K562 (cell line): ENCODE measurements around the gene E2F1. TPM values are rescaled to one million over a fixed set of nuclear protein-coding genes. Genes with fewer than 3 reads are reported as not detected.

Source experiments
- ATAC-seq: fragments of 200-7000 bp; cut with Tn5 transposase; 3 replicates; pipeline ENCODE4 v1.9.1; 2020; ENCODE audit warnings: moderate library complexity
- BruUV-seq: library from RNA; stranded (reverse); fragments of 400-500 nt; replicated peaks from 2 replicates; lab custom pipeline; 2021; lab: Mats Ljungman, UMichigan
- CTCF ChIA-PET: fragments of 300-600 bp; formaldehyde crosslinking; extraction: SDS; loops from one replicate; lab custom pipeline; 2021; ENCODE audit warnings: low intra/inter-chr PET ratio; lab: Yijun Ruan, JAX
- POLR2A ChIA-PET: fragments of 300-600, 350-650 bp; sonication (Branson Sonifier 250); formaldehyde crosslinking; extraction: SDS; loops from one replicate; lab custom pipeline; 2021; ENCODE audit warnings: antibody characterized with exemption, inconsistent platforms; lab: Yijun Ruan, JAX
- DNase-seq, 4 experiments: peaks; one replicate each; pipeline versions ENCODE4 v3.0.0 to v3.0.0-alpha.2; 2011 to 2018; ENCODE audit warnings: low spot score in 3 of 4, mixed read lengths in 3 of 4; ENCODE audit errors: extremely low read depth in 1 of 4
- FAIRE-seq: peaks from 2 replicates; lab custom pipeline; 2011; peaks lifted over from hg19 to GRCh38; lab: Jason Lieb, UNC
- H2AFZ ChIP-seq: 2 replicates; pipeline ENCODE4 v1.6.0; 2011; ENCODE audit warnings: low read depth, low read length, control low read depth, inconsistent platforms
- H3K27ac ChIP-seq: fragments of 200-600 bp; 3 replicates; pipeline ENCODE4 v1.8.0; 2011; ENCODE audit warnings: low read depth, mild to moderate bottlenecking, control low read depth, inconsistent platforms, low read length, moderate library complexity, mixed read lengths; ENCODE audit errors: extremely low read depth
- H3K27me3 ChIP-seq, 2 experiments: fragments of 300-600 bp in 1 of 2; 2 replicates in 1 of 2; 3 replicates in 1 of 2; pipeline versions ENCODE4 v1.6.0 to v1.8.0; 2011; ENCODE audit warnings: inconsistent platforms in 2 of 2, low read length in 2 of 2, mild to moderate bottlenecking in 1 of 2, mixed read lengths in 1 of 2, moderate library complexity in 1 of 2; ENCODE audit not compliant: control insufficient read depth in 2 of 2, insufficient read depth in 2 of 2
- H3K36me3 ChIP-seq: fragments of 300-600 bp; 3 replicates; pipeline ENCODE4 v1.8.0; 2011; ENCODE audit warnings: mild to moderate bottlenecking, low read length, inconsistent platforms; ENCODE audit not compliant: control insufficient read depth, insufficient read depth
- H3K4me1 ChIP-seq, 2 experiments: fragments of 200-600 bp in 1 of 2; replicated peaks in 1 of 2; 2 replicates in 1 of 2; 3 replicates in 1 of 2; pipeline versions ENCODE4 v1.5.1 to v1.8.0; 2011; ENCODE audit warnings: inconsistent platforms in 2 of 2, low read length in 2 of 2, mild to moderate bottlenecking in 1 of 2, mixed read lengths in 1 of 2, moderate library complexity in 1 of 2; ENCODE audit not compliant: control insufficient read depth in 2 of 2, insufficient read depth in 2 of 2
- H3K4me2 ChIP-seq: 2 replicates; pipeline ENCODE4 v1.6.1; 2011; ENCODE audit warnings: low read length, control low read depth, inconsistent platforms, mixed read lengths; ENCODE audit not compliant: insufficient read depth
- H3K4me3 ChIP-seq: fragments of 200-600 bp; sonication (generic), shearing (Covaris generic); 2 replicates; pipeline ENCODE4 v1.5.1; 2016; ENCODE audit warnings: control low read depth, inconsistent platforms
- H3K79me2 ChIP-seq: fragments of 200-600 bp; 3 replicates; pipeline ENCODE4 v1.8.0; 2011; ENCODE audit warnings: low read length, inconsistent platforms; ENCODE audit not compliant: control insufficient read depth, insufficient read depth
- H3K9ac ChIP-seq, 2 experiments: 2 replicates each; pipeline versions ENCODE4 v1.6.0 to v1.6.1; 2011; ENCODE audit warnings: low read depth in 2 of 2, low read length in 2 of 2, control low read depth in 1 of 2, inconsistent platforms in 1 of 2, mild to moderate bottlenecking in 1 of 2, mixed read lengths in 1 of 2; ENCODE audit not compliant: insufficient read depth in 1 of 2
- H3K9me1 ChIP-seq: one replicate; pipeline ENCODE4 v1.6.0; 2011; ENCODE audit warnings: inconsistent platforms, mild to moderate bottlenecking, low read length, moderate library complexity; ENCODE audit not compliant: control insufficient read depth, insufficient read depth
- H3K9me3 ChIP-seq: replicated peaks from 2 replicates; pipeline ENCODE4 v1.5.1; 2011; ENCODE audit warnings: low read depth, low read length, inconsistent platforms; ENCODE audit not compliant: control insufficient read depth, insufficient read depth
- H4K20me1 ChIP-seq: replicated peaks from 2 replicates; pipeline ENCODE4 v1.6.1; 2011; ENCODE audit warnings: low read length, inconsistent platforms, mixed read lengths; ENCODE audit not compliant: control insufficient read depth, insufficient read depth
- ARHGAP35 ChIP-seq: fragments of 450-650 bp; IDR thresholded peaks from 2 replicates; pipeline ENCODE4 v1.6.1; 2018; ENCODE audit not compliant: partially characterized antibody
- BRF1 ChIP-seq: IDR thresholded peaks from 3 replicates; pipeline ENCODE4 v1.6.1; 2011; ENCODE audit warnings: borderline replicate concordance, mild to moderate bottlenecking; ENCODE audit not compliant: insufficient read length; ENCODE audit errors: extremely low read depth
- CBX3 ChIP-seq, 2 experiments: IDR thresholded peaks; 1 replicate in 1 of 2; 2 replicates in 1 of 2; pipeline ENCODE4 v1.6.1; 2012; ENCODE audit warnings: inconsistent platforms in 2 of 2, low read length in 2 of 2, borderline replicate concordance in 1 of 2, control low read depth in 1 of 2
- ETS2 ChIP-seq: IDR thresholded peaks from 2 replicates; pipeline ENCODE4 v1.6.1; 2016; ENCODE audit warnings: borderline replicate concordance, missing genetic modification characterization, mild to moderate bottlenecking, moderate library complexity, missing compliant biosample characterization; ENCODE audit not compliant: poor library complexity, severe bottlenecking
- FOXM1 ChIP-seq, 2 experiments: fragments of 450-650 bp in 1 of 2; sonication (generic) in 1 of 2; formaldehyde crosslinking in 1 of 2; IDR thresholded peaks; 2 replicates each; pipeline versions ENCODE4 v1.6.1 to v1.9.0; 2017 to 2022; ENCODE audit warnings: low read depth in 2 of 2, mild to moderate bottlenecking in 2 of 2, missing genetic modification reagents in 1 of 2, moderate library complexity in 1 of 2
- GTF2A2 ChIP-seq: IDR thresholded peaks from 2 replicates; pipeline ENCODE4 v1.6.1; 2016; ENCODE audit warnings: mild to moderate bottlenecking, missing genetic modification characterization, missing compliant biosample characterization
- ID3 ChIP-seq, 2 experiments: fragments of 250-450 bp in 1 of 2; fragments of 450-650 bp in 1 of 2; sonication (Bioruptor Pico) in 1 of 2; IDR thresholded peaks; 2 replicates each; pipeline versions ENCODE4 v1.6.1 to v1.8.0; 2016 to 2021; ENCODE audit warnings: mild to moderate bottlenecking in 2 of 2, moderate library complexity in 2 of 2, missing compliant biosample characterization in 1 of 2, missing genetic modification characterization in 1 of 2
- KLF1 ChIP-seq: fragments of 450-650 bp; IDR thresholded peaks from 2 replicates; pipeline ENCODE4 v1.6.1; 2016; ENCODE audit warnings: missing genetic modification characterization, missing compliant biosample characterization
- MBD1 ChIP-seq: fragments of 250-450 bp; sonication (Bioruptor Pico); IDR thresholded peaks from 2 replicates; pipeline ENCODE4 v1.8.0; 2022; ENCODE audit warnings: inconsistent platforms
- PHB2 ChIP-seq: fragments of 450-650 bp; IDR thresholded peaks from 2 replicates; pipeline ENCODE4 v1.6.1; 2017; ENCODE audit warnings: low read depth
- POLR2G ChIP-seq: fragments of 200-400 bp; formaldehyde crosslinking; IDR thresholded peaks from 2 replicates; pipeline ENCODE4 v1.6.1; 2017; ENCODE audit warnings: low read depth, mild to moderate bottlenecking, antibody characterized with exemption, low read length, moderate library complexity
- RBFOX2 ChIP-seq: fragments of 200-400 bp; formaldehyde crosslinking; IDR thresholded peaks from 2 replicates; pipeline ENCODE4 v1.6.1; 2017; ENCODE audit warnings: low read depth, mild to moderate bottlenecking, low read length, moderate library complexity
- SAFB ChIP-seq: fragments of 200-400 bp; formaldehyde crosslinking; IDR thresholded peaks from 2 replicates; pipeline ENCODE4 v1.6.1; 2017; ENCODE audit warnings: low read depth, low read length, borderline replicate concordance
- SREBF2 ChIP-seq: sonication (generic); formaldehyde crosslinking; IDR thresholded peaks from 2 replicates; pipeline ENCODE4 v1.4.0; 2020; ENCODE audit warnings: mild to moderate bottlenecking, missing genetic modification reagents
- WGBS: fragments of 100-300 bp; shearing (Covaris generic); methylation state at CpG from one replicate; pipeline ENCODE4 v1.1.6; 2016; ENCODE audit warnings: low coverage, mixed read lengths; ENCODE audit not compliant: insufficient coverage; ENCODE audit errors: missing lambda C conversion rate; 5-methylcytosine and 5-hydroxymethylcytosine counted together
- in situ Hi-C: fragments of 300-500 bp; cut with MboI; formaldehyde crosslinking; loops from 4 replicates; pipeline ENCODE4 v1.15.0; 2018; ENCODE audit warnings: inconsistent platforms, mixed read lengths
- intact Hi-C: fragments of 100-400 bp; cut with micrococcal nuclease; formaldehyde crosslinking; loops from 2 replicates; pipeline ENCODE4 v1.14.2; 2022
- polyA plus RNA-seq, 8 experiments: library from polyadenylated mRNA; depleted of rRNA in 4 of 8; stranded (reverse) in 5 of 8; unstranded in 3 of 8; fragments of >200 nt; fragmentation: Nextera tagmentation in 2 of 8; fragmentation: Illumina TruSeq in 1 of 8; extraction: Ambion mirVana in 2 of 8; extraction: Trizol in 1 of 8; gene quantifications; 2 replicates each; pipeline versions ENCODE4 v1.2.1 to v1.2.3, GENCODE V29; 2011 to 2014; ENCODE audit warnings: inconsistent platforms in 1 of 8, missing spikeins in 1 of 8
- total RNA-seq, 7 experiments: library from RNA; depleted of rRNA in 6 of 7; stranded (reverse); fragments of >200 nt in 6 of 7; fragmentation: Illumina TruSeq in 2 of 7; extraction: Trizol in 2 of 7; gene quantifications; 2 replicates each; pipeline versions ENCODE4 v1.2.1 to v1.2.3, GENCODE V29; 2011 to 2021; ENCODE audit warnings: low replicate concordance in 1 of 7
- TF ChIP-seq, protein P1 (sequence below): fragments of 450-650 bp; IDR thresholded peaks from 2 replicates; pipeline ENCODE4 v1.6.1; 2017; ENCODE audit warnings: mild to moderate bottlenecking, moderate library complexity
- TF ChIP-seq, protein P2 (sequence below): fragments of 250-450 bp; sonication (Bioruptor Pico); IDR thresholded peaks from 2 replicates; pipeline ENCODE4 v1.8.0; 2022; ENCODE audit warnings: moderate library complexity, mild to moderate bottlenecking, inconsistent platforms

E2F1 gene
- total and polyA plus RNA-seq, 9 of the 15 experiments (the other 6 are each of a cell fraction or from before 2014, with no cell fraction given): 0.14 to 30.6 (median 13.1) TPM

DNA sequence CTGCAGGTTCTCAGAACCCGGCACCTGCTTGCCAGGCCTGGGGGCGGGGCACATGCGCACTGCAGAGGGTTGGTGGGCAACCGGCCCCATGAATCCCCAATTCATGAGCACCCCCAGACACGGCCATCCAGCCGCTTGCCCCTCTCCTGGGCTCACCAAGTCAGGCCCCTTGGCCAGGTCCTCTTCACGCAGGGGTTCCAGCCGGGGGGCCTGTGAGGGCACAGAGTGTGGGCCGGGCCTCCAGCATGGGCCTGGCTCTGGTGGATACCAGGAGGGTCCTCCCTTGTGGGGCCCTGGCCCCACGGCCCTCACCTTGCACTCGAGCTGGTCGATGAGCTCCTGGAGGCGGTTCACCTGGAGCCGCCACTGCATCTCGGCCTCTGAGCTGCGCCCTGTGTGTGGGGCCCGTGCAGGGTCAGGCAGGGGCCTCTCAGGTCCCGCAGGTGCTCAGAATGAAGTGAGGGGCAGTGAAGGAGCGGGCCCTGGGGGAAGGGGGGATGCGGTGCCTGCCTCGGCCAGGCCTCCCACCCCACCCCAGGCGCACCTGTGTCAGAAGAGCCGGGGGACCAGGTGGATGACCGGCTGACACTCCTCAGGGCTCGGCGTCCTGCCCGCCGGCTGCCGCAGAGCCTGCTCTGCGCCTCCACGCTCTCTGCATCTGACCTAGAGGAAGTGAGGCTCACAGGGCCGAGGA lies 26.7 kb downstream of the E2F1 start:
- Histone ChIP-seq H3K27me3 (no peaks in the 10 kb centered on the region), H3K9me3 (no peaks in the 10 kb centered on the region), H3K4me1 (peaks cover 15 to 53% of the 10 kb centered on the region in 2 experiments; a peak in 4 of 5 replicates), H3K79me2 (peaks cover 18% of the 10 kb centered on the region), H3K9me1 (no peaks in the 10 kb centered on the region), H3K36me3 (peaks cover 55% of the 10 kb centered on the region; the same call in 2 of the 3 replicates), H3K27ac (no peak overlapping the region), H3K4me3 (no peak overlapping the region), H4K20me1 (peaks cover 11% of the 10 kb centered on the region; the same call in 1 of the 2 replicates), H2AFZ (no peak overlapping the region), H3K9ac (peak overlapping the region in 1 of 2 experiments; percentile 7; a peak in 1 of 4 replicates), H3K4me2 (no peak overlapping the region)
- 98% methylated on average over 22 of the region's 32 CpGs for WGBS
- CTCF ChIA-PET: no interaction called here
- in situ Hi-C loops (loop anchor here (10.0 kb wide), 1 partner anchor 245 kb away; no protein-coding TSS in a partner anchor), intact Hi-C loops (no loop called here)
- FAIRE-seq: no peak
- POLR2A ChIA-PET: no interaction called here
- no peak for TF ChIP-seq BRF1
- TF ChIP-seq KLF1 (tag): no peak
- no peak for TF ChIP-seq ETS2 (tag)
- peak; percentile 26; the same call in 1 of the 2 replicates for TF ChIP-seq RBFOX2
- TF ChIP-seq, protein P1, sequence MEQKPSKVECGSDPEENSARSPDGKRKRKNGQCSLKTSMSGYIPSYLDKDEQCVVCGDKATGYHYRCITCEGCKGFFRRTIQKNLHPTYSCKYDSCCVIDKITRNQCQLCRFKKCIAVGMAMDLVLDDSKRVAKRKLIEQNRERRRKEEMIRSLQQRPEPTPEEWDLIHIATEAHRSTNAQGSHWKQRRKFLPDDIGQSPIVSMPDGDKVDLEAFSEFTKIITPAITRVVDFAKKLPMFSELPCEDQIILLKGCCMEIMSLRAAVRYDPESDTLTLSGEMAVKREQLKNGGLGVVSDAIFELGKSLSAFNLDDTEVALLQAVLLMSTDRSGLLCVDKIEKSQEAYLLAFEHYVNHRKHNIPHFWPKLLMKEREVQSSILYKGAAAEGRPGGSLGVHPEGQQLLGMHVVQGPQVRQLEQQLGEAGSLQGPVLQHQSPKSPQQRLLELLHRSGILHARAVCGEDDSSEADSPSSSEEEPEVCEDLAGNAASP: no peak
- no peak for TF ChIP-seq ARHGAP35
- TF ChIP-seq SREBF2: no peak
- no peak for TF ChIP-seq SAFB
- TF ChIP-seq, protein P2, sequence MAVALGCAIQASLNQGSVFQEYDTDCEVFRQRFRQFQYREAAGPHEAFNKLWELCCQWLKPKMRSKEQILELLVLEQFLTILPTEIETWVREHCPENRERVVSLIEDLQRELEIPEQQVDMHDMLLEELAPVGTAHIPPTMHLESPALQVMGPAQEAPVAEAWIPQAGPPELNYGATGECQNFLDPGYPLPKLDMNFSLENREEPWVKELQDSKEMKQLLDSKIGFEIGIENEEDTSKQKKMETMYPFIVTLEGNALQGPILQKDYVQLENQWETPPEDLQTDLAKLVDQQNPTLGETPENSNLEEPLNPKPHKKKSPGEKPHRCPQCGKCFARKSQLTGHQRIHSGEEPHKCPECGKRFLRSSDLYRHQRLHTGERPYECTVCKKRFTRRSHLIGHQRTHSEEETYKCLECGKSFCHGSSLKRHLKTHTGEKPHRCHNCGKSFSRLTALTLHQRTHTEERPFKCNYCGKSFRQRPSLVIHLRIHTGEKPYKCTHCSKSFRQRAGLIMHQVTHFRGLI (CRISPR knock-in tag): no peak
- TF ChIP-seq MBD1: no peak
- no peak for TF ChIP-seq CBX3 (IDR thresholded peaks at IDR 0.05; ENCODE audit: borderline replicate concordance in 1 of 2, low read length in 2 of 2)
- TF ChIP-seq ID3 (CRISPR knock-in tag; IDR thresholded peaks at IDR 0.05): no peak
- TF ChIP-seq ID3 (tag; IDR thresholded peaks at IDR 0.05): no peak
- TF ChIP-seq GTF2A2: no peak
- TF ChIP-seq FOXM1 (IDR thresholded peaks at IDR 0.05; ENCODE audit: low read depth): no peak
- TF ChIP-seq FOXM1 (CRISPR knock-in tag; IDR thresholded peaks at IDR 0.05; ENCODE audit: low read depth): no peak
- TF ChIP-seq PHB2: no peak
- peak; percentile 58 for TF ChIP-seq POLR2G
- no peak for DNase-seq
- no peak for ATAC-seq
- BruUV-seq: no TSS peak
